C4-2B (cell line): ENCODE data around the gene ATP23.
A peak's percentile ranks its signal among the peaks of the same experiment; 100 is the strongest.

Experiments used
- H3K27ac ChIP-seq: fragments of 450-650 bp; 2 replicates; pipeline ENCODE4 v1.5.1; 2017
- ZFX ChIP-seq: fragments of 450-650 bp; IDR thresholded peaks from 2 replicates; pipeline ENCODE4 v1.6.1; 2017
- TF ChIP-seq, protein P1 (sequence below): fragments of 450-650 bp; conservative IDR thresholded peaks from 2 replicates; pipeline ENCODE4 v1.5.1; 2017; ENCODE audit warnings: mild to moderate bottlenecking

The ATP23 gene

DNA sequence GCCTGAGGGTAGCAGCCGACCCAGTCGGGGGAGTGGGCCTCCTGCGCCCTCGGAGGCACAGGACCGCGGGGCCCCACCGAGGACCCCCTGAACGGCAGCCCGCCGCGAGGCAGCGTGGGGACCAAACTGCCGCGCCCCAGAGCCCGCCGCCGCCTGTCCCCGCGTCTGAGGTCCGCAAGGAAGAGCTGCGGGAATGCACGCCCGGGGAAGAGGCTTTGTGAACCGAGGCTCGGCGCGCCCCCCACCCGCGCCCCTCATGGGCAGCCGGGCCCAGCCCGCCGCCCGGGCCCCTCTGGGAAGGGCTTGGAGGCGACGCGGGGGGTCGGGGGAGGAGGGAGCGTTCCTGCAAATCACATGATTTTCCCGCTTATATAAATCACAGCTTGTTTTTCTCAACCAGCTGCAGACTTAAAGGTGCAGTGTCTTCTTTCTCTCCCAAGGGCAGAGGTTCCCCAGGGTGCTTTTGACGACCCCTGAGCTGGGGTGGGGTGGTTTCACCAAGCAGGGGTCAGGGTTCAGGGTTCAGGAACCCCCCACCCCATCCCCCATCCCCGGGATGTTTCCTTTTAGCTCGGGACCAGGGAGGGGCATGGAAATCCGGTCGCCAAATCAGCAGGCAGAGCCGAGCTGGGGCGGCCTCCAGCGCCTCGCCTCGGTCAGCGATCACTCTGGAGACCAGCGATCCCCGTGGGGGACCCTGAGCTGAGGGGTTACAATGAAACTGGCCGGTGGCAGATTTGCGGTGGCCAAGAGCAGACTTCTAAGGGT lies 44.7 kb upstream of the ATP23 start:
- H3K27ac ChIP-seq = peak overlapping the region; percentile 50
- TF ChIP-seq ZFX = no peak
- TF ChIP-seq, protein P1, sequence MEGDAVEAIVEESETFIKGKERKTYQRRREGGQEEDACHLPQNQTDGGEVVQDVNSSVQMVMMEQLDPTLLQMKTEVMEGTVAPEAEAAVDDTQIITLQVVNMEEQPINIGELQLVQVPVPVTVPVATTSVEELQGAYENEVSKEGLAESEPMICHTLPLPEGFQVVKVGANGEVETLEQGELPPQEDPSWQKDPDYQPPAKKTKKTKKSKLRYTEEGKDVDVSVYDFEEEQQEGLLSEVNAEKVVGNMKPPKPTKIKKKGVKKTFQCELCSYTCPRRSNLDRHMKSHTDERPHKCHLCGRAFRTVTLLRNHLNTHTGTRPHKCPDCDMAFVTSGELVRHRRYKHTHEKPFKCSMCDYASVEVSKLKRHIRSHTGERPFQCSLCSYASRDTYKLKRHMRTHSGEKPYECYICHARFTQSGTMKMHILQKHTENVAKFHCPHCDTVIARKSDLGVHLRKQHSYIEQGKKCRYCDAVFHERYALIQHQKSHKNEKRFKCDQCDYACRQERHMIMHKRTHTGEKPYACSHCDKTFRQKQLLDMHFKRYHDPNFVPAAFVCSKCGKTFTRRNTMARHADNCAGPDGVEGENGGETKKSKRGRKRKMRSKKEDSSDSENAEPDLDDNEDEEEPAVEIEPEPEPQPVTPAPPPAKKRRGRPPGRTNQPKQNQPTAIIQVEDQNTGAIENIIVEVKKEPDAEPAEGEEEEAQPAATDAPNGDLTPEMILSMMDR = no peak

DNA sequence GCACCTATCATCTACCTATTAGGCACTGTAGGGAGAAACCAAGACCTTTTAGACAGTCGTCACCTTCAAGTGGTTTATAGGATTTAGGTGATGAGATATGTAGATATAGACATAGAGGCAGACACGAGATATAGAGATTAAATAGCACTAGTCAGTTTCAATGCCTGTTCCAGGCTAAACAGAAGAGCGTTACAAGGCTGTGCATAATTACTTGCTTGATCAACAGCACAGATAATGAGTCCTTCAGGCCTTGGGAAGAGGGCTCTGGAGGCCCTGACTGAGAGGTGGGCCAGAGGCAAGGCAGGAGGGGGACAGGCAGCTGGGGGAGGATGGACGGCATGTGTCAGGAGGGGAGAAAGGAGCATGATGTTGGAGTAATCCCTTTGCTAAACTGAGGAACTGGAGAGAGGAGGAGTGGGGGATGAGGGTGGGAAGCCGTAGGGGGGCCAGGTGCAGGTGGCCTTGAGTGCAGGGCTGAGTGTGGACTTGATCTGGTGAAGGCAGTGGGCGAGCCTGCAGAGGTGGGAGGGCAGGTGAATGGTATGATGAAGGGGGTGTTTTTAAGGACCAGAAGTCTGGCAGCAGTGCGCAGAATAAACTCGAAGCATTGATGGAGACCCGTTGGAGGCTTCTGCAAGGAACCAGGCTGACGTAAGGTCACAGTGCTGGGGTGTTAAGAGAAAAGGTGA lies 43.9 kb upstream of the ATP23 start:
- TF ChIP-seq ZFX = no peak
- TF ChIP-seq, protein P1 = no peak
- H3K27ac ChIP-seq = no peak overlapping the region

DNA sequence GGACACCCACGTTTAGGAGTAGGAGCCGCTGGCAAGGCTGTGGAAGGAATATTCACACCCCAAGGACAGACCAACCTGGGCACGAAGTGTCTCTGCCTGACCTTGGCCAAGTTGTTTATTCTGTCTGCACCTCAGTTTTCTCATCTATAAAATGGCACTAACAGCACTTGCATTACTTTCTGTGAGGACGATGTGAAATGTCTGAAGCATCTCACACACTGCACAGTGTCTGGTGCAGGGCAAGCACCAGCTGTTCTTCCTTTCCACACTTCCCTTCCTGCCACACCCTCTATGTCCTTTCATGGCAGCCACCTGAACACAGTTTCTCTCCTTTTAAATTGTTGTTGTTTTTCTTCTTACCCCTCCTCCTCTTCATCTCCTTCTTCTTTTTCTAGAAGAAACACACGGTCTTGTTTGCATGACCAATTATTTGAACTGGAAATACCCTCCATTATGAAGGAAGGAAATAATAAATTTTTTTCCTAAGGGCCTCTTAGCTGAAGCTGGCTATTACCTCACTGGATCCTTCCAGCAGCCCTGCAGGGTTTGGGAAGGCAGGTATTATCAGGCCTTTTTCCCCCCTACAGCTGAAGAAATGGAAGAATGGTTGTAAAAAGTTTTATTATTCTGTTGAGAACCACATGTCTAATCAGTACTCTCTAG lies 42.9 kb upstream of the ATP23 start:
- H3K27ac ChIP-seq = no peak overlapping the region
- TF ChIP-seq ZFX = no peak
- TF ChIP-seq, protein P1 = no peak

DNA sequence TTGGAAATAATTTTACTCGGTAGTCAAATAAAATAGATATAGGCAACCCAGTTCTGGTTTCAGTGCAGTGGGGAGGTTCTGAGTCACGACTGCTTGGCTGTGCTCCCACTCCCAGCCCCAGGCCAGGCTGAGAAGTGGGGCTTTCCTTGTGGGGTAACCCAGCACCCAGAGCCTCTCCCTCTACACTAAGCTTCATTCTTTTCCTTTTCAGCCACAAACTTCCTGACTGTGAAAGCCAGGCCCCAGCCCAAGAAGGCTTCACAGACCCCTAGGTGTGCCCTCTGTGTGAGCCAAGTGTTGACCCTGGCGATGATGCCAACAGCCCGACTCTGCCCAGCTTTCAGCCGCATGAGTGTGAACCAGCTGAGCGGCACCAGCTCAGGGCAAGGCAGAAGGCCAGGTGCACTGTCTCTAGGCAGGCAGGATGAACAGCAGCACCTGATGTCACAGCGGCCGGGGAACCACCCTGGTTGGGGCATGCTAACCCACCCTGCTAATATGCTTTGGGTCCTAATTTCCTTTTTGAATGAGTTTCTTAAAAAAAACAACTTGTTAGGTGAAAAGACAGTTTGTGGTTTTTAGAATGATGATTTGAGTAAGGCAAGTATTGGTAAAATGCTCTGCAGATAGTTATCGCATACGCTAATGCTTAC lies 42.2 kb upstream of the ATP23 start:
- TF ChIP-seq, protein P1 = no peak
- no peak for TF ChIP-seq ZFX
- H3K27ac ChIP-seq = no peak overlapping the region

DNA sequence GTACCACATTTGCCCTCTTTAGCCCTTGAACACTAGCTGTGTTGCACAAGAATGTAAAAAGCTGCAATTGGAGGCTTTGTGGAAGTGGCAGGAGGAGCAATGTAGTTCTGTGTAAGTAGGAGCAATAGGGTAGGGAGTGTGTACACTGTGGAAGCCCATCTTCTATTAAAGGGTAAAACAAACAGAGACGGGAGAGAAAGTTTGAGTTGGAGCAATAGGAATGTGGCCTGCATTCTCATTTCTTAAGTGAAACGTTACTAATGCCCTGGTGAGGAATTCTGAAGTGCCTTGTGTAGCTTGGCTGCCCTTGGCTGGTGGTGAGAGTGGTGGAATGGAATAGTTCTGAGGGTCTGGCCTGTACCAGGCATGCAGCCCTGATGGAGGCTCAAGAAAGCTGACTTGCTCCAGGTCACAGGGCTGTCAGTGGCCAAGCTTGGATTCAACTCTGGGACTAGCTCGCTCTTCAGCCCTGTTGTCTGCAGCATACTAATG lies 38.8 kb upstream of the ATP23 start:
- no peak overlapping the region for H3K27ac ChIP-seq
- no peak for TF ChIP-seq ZFX
- TF ChIP-seq, protein P1 = no peak

DNA sequence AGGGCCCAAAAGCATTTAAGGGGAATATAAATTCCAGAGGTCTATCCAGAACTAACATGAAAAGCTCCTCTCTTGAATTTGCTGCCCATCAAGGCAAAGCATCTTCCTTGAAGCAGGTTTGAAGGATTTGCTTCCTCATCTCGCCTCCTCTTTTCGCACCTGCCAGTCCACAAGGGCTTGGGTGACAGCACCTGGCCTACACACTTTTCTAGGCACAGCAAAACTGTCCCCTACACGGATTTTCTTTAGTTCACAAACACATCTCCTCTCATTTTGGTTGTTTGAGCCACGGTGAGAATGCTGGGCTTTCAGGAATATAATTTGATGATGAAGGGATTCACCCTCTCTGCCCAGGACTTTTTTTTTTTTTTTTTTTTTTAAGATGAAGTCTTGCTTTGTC lies 36.9 kb upstream of the ATP23 start:
- no peak for TF ChIP-seq ZFX
- TF ChIP-seq, protein P1 = no peak
- H3K27ac ChIP-seq = no peak overlapping the region
